ENCODE measurements around the gene SPATA46. TPM values are rescaled to one million over a fixed set of nuclear protein-coding genes. Genes with fewer than 3 reads are reported as not detected.

SPATA46 gene
- total and polyA plus RNA-seq, 2 of the 8 experiments (the other 6 are each of a cell fraction or from before 2014, with no cell fraction given), result not detected

DNA sequence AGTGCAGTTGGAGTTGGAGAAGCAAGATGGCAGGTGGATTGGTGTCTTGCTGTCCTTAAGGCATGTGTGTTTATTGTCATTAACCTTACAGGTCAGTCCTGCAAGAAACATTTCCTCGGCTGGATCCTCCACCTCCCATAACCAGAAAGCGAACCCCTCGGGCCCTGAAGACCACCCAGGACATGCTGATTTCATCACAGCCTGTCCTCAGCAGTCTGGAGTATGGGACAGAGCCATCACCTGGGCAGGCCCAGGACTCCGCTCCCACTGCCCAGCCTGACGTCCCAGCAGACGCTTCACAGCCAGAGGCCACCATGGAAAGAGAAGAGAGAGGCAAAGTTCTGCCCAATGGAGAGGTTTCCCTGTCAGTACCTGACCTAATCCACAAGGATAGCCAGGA, 6.4 kb upstream of the SPATA46 start:
- DNase-seq (ENCODE audit: low read depth in 1 of 2, low spot score in 2 of 2), result no peak
- TF ChIP-seq TEAD4 (IDR thresholded peaks at IDR 0.05; ENCODE audit: low read depth, low read length) (no peak), EZH2 (IDR thresholded peaks at IDR 0.05; ENCODE audit: low read depth, low read length, severe bottlenecking) (no peak), BRCA1 (IDR thresholded peaks at IDR 0.05; ENCODE audit: low read depth, low read length) (no peak), GABPA (IDR thresholded peaks at IDR 0.05; ENCODE audit: borderline replicate concordance, insufficient read depth, low read length) (no peak), RNF2 (IDR thresholded peaks at IDR 0.05; ENCODE audit: borderline replicate concordance, low read depth, low read length, missing control alignments, poor library complexity, severe bottlenecking) (no peak), CTBP2 (IDR thresholded peaks at IDR 0.05; ENCODE audit: borderline replicate concordance, insufficient read depth, insufficient read length, low read length) (no peak), CHD1 (IDR thresholded peaks at IDR 0.05; ENCODE audit: low read depth, low read length) (no peak), SP4 (IDR thresholded peaks at IDR 0.05; ENCODE audit: low read length) (no peak), BACH1 (IDR thresholded peaks at IDR 0.05; ENCODE audit: low read length) (no peak)
- TF ChIP-seq, protein P1, sequence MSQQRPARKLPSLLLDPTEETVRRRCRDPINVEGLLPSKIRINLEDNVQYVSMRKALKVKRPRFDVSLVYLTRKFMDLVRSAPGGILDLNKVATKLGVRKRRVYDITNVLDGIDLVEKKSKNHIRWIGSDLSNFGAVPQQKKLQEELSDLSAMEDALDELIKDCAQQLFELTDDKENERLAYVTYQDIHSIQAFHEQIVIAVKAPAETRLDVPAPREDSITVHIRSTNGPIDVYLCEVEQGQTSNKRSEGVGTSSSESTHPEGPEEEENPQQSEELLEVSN (IDR thresholded peaks at IDR 0.05), result no peak
- Histone ChIP-seq H3K23me2 (ENCODE audit: low read depth, low read length) (no peaks in the 10 kb centered on the region), H3K4me1 (replicated peaks in 1 of 4; ENCODE audit: control insufficient read depth in 3 of 4, insufficient read depth in 4 of 4, low read length in 3 of 4) (0 out of 7 replicates have a peak, but pooled peaks cover 0 to under 1% (median 0%) of the 10 kb centered on the region in 4 experiments), H3K79me1 (ENCODE audit: low read depth, low read length) (no peaks in the 10 kb centered on the region), H4K20me1 (replicated peaks in 1 of 2; ENCODE audit: control insufficient read depth in 1 of 2, insufficient read depth in 2 of 2, low read length in 2 of 2) (no peaks in the 10 kb centered on the region), H2BK5ac (ENCODE audit: low read depth, low read length) (no peak overlapping the region), H2BK20ac (ENCODE audit: low read length) (no peak overlapping the region), H3K9me3 (ENCODE audit: insufficient read depth in 2 of 2, low read depth in 1 of 2, low read length in 1 of 2) (no peaks in the 10 kb centered on the region), H3K18ac (ENCODE audit: extremely low read depth, low read length) (no peak overlapping the region), H3K23ac (ENCODE audit: insufficient read length) (no peak overlapping the region), H3K27ac (ENCODE audit: low read depth, low read length) (no peak overlapping the region), H3K4ac (replicated peaks; ENCODE audit: insufficient read length, low read depth, low read length) (no peak overlapping the region), H3K4me3 (ENCODE audit: extremely low read depth in 1 of 4, insufficient read depth in 2 of 4, low read depth in 3 of 4, low read length in 4 of 4) (no peak overlapping the region), H2BK120ac (replicated peaks; ENCODE audit: low read depth, low read length) (no peak overlapping the region), H3K56ac (replicated peaks; ENCODE audit: insufficient read length, low read depth, low read length) (no peak overlapping the region), H2BK12ac (ENCODE audit: low read depth, low read length) (no peak overlapping the region), H3K9ac (replicated peaks in 1 of 4; ENCODE audit: extremely low read depth in 1 of 4, low read depth in 3 of 4, low read length in 3 of 4) (no peak overlapping the region), H3K14ac (ENCODE audit: insufficient read length) (no peak overlapping the region), H3K36me3 (ENCODE audit: control insufficient read depth in 2 of 4, insufficient read depth in 4 of 4, low read length in 3 of 4) (peaks cover 0 to 5% (median 2%) of the 10 kb centered on the region in 4 experiments; a peak in 1 of 8 replicates), H3K4me2 (ENCODE audit: insufficient read depth in 1 of 2, low read depth in 2 of 2, low read length in 2 of 2) (no peak overlapping the region), H4K5ac (ENCODE audit: insufficient read length, low read depth, low read length) (no peak overlapping the region), H2BK15ac (ENCODE audit: low read length) (no peak overlapping the region), H4K91ac (replicated peaks; ENCODE audit: insufficient read length, low read length) (no peak overlapping the region), H3K79me2 (ENCODE audit: control insufficient read depth in 1 of 2, insufficient read depth in 2 of 2, low read length in 2 of 2) (no peaks in the 10 kb centered on the region), H2AK5ac (ENCODE audit: low read depth, low read length) (no peak overlapping the region), H3K27me3 (replicated peaks in 1 of 4; ENCODE audit: control insufficient read depth in 3 of 4, extremely low read depth in 1 of 4, insufficient read depth in 3 of 4, low read length in 3 of 4) (no peaks in the 10 kb centered on the region), H4K8ac (ENCODE audit: extremely low read depth, insufficient read depth, low read length) (no peak overlapping the region), H2AFZ (ENCODE audit: low read length) (no peak overlapping the region)
- CTCF ChIA-PET (ENCODE audit: partially characterized antibody), result interaction anchor here (0.6 to 8.1 kb wide), 7 partner anchors 9 to 346 kb away, joined by 3 to 44 read pairs (median 4); no protein-coding TSS in a partner anchor
- no peak for FAIRE-seq
- POLR2A ChIA-PET (ENCODE audit: partially characterized antibody), result interaction anchor here (1.1 kb wide), 1 partner anchor 16 kb away, joined by 3 read pairs; no protein-coding TSS in a partner anchor
- 96% methylated on average over 6 of the region's 6 CpGs; no CpG with 5 or more reads in 1 of the 2 experiments for WGBS, 2 experiments (ENCODE audit: extremely low coverage in 1 of 2, insufficient coverage in 1 of 2, insufficient read length in 1 of 2, insufficient replicate concordance in 2 of 2, low coverage in 1 of 2, low lambda C conversion rate in 2 of 2, missing lambda C conversion rate in 1 of 2)
